NCI-H2196 treated with DMSO at 0.1 percent for 48 hours (cell line): Measurements from ENCODE around the gene OR10G3.

ENCODE experiments used
- DNase-seq: peaks from one replicate; lab custom pipeline; 2025; ENCODE audit not compliant: unreplicated experiment; lab: John Stamatoyannopoulos, UW

The OR10G3 gene

GRCh38 chr14:21535545-21536417 is 44.1 kb downstream of the OR10G3 start:
- DNase-seq: no peak

DNA sequence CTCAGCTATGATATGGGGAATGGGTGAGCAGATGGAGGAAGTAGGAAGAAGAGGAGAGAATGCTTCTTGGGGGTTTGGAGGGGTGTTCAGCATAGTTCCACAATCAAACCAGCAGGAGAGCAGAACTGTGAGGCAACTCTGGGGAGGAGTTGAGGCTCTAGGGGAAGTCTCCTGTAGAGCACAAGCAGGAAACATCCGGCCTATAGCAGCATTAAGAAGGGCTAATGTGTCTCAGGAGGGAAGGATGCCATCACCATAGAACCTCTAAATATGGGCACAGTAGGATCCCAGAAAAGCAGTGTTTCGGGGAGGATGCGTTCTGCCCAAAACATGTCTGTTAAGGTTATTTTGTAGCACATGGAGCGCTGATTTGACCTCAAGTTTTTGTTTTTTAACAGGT is 45.3 kb downstream of the OR10G3 start:
- no peak for DNase-seq

DNA sequence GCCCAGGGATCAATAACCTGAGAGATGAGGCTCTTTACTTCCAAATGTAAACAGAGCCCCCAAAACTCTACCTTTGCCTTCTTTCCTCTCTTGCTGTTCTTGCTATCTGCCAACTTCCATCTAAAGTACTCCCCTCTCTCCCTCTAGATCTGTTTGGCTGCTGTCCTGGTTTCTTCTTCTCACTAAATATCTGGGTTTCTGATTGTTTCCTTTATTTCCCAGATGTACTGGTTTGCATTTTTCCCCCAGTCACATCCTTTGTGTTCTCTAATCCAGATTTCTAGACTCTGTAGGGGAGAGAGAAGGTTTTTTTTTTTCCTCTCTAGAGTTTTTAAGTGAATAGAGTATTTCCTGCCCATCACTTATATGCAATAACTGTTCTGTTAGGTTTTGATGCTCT is 46.6 kb downstream of the OR10G3 start:
- no peak for DNase-seq

- DNase-seq: no peak
Observed at GRCh38 chr14:21529515-21529914, 50.4 kb downstream of the OR10G3 start.

DNA sequence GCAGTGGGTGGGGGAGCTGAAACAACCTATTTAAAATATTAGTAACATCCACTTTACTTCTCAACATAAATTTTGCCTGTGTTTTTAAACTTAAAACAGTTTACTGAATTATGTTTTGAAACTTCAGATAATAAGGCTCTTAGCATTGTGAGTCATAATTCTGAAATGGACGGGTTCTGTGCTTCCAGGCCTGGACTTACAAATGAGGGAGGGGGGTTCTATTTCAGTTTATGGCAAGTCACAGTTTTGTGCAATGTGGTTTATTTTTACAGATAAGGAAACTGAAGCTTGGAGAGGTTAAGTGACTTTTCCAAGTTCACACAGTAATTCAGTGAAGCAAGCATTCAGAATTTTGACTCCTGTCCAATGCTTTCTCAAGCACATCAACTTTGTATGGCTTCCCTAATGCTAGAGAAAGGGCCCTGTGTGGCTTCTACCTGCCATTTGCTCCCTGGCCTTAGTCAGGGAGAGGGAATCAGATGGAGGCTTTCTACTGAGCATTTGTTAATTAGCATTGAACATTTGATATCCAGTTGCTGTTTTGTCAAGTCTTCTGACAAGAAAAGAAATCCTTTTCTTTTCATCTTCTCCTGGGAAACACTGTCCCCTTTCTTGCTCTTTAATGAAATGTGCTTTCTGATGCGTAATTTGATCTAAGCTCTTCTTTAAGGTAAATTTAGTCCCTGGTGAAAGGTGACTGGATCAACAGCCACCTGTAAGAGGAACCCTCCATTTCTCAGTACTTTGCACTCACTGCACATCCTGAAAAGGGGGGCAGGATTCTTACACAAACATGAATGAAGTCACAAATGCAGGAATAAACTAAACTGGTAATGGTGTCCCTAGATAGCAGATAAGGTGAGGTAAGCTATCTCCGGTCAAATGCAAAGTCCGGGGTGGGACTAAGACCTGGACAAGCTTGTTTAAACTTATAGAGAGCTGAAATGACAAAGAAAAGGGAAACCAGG is 51.2 kb downstream of the OR10G3 start:
- peak; percentile 20 for DNase-seq

GRCh38 chr14:21527318-21527679 is 52.6 kb downstream of the OR10G3 start:
- DNase-seq: no peak

DNA sequence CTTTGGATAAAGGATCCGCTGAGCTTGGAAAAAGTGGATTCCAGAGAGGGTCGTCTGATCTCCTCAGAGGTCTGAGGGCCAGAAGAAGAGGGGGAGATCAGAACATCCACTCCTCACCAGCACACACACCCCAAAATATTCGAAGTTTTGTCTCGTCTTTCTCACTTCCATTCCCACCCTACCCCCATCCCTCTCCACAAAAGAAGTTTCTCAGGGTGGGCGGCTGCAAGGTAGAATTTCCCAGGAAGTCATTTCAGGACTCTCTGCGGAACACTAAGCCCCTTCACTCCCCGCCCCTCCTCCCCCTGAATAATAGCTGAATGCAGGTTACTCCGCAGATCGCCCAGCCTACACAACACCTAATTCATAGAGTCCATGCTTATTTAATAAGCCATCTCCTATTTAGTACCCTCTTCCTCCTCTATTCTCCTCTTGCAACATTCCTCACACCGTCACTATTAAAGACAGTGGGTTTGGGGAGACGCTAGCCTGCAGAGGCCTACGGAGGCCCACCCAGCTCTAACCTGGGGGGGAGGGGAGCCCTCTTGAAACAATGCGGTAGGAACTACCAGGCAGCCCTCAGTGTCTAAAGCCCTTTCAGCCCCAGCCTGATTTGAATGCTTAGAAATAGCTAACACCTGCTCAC is 53.1 kb downstream of the OR10G3 start:
- DNase-seq: no peak

DNA sequence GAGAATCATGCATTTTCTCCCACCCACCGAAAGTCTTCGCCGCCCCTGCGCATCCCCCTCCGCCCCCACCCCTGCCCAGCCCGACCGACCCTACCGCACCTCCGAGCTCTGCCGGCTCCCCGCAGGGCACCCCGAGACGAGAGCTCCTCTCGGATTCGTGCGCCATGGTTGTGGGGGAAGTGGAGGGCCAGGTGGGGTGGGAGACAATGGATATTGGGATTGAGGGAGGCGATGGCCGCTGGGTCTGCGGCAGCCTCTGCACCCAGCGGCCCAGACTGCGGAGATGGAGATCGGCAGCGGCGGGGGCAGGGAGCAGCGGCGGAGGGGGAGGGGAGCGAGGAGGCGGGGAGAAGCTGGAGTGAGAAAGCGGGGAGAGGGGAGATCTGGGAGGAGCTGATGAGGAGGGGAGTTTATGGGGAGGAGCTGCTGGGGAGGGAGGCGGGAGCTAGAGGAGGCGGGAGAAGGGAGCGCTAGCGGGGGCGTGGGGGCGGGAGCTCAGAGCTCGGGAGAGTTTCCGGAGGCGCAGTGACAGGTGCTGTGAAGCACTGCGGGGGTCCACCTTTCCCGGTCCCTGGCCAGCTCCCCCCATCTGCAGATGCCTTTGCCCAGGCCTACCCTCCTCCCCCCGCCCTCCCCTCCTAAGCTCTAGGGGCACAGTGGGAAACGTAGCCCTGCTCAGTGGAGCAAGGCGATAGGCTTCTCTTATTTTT is 53.8 kb downstream of the OR10G3 start, which contains the start of gene SALL2:
Gene SALL2 (minus strand): TSS at position 385 of the 710 bp plus-strand sequence. CDS start 219 bp downstream, at position 166.
- peak; percentile 87 for DNase-seq

GRCh38 chr14:21525571-21525961 is 54.3 kb downstream of the OR10G3 start:
- peak; percentile 13 for DNase-seq

DNA sequence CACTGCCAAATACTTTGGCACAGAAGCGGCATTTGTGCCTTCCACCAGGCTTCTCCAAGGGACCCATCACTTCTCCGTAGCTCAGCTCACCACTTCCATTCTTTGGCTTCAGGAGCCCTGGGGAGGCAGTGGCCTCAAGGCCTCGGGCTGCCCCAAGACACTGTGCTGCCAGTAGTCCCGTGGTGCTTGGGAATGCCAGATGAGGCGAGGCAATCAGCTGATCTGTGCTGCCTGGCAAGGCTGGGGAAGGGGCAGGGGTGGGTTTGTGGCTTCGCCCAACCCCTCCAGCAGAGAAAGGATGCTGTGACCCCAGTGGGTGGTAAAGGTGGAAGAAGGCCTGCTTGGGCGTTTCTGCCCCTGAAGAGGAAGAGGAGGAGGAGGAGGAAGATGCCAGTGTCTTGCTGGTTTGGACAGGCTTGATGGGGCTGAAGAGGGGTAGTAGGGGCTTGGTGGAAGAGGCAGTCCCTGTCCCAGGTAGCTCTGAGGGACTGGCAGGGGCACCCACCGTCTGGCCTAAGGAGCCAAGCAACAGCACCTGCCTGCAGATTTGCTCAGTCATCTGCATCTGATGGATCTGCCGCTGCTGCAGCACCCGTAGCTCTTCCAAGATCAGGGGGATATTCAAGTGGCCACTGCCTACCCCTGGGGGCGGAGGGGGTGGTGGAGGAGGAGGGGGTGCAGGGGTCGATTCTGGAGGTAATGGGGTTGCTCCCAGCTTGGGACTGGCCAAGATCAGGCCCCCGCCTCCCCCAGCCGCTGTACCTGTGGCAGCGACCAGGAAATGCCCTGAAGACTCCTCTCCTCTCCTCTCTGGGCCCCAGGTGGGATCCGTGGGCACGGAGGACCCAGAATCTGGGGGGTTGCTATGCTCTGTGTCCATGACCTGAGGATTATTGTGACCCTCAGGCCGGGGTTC is 55.0 kb downstream of the OR10G3 start:
- DNase-seq: no peak

DNA sequence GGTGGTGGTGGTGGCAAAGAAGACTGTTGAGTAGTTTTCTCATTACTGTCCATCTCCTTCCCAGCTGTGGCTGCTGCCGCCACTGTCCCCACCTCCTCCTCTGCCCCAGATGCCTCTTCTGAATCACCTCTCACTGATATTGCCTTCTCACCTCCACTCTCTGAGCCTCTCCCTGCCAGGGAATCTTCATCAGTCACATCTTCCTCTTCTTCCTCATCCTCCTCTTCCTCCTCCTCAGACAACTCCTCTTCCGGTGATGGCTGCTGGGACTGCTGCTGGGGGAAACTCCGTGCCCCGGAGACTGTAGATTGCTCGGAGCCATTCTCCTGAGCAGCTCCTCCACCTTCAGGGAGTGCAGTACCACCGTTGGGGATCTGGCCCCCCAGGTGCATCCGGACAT is 56.7 kb downstream of the OR10G3 start:
- no peak for DNase-seq

DNA sequence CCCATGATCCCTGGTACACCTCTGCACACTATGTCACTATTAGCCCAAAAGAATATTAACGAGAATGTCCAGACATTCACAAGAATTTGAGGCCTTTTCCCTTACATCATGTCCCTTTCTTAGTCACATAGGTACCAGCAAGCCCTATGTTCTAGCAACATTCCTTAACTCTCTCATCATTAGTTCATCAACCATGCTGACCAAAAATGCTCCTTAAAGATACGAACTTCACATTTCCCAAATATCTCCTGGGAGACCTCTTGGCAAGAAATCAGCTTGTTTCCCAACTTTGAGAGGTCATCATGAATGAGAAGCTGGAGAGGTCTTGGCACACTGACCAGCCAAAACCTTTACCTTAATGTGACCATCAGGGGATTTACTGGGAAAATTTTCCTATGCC is 58.4 kb downstream of the OR10G3 start:
- DNase-seq: no peak

GRCh38 chr14:21520767-21521166 is 59.1 kb downstream of the OR10G3 start:
- DNase-seq: no peak

GRCh38 chr14:21518725-21519124 is 61.2 kb downstream of the OR10G3 start:
- no peak for DNase-seq
